Ovary (tissue), 9 donors: ENCODE results near the gene ZSWIM6. TPM values are rescaled to one million over a fixed set of nuclear protein-coding genes. Genes with fewer than 3 reads are reported as not detected.

Experiments used
- DNase-seq, 5 donors: peaks; one replicate each; pipeline ENCODE4 v3.0.0-alpha.2; 2019 to 2020
- H3K27ac ChIP-seq, 2 donors: fragments of 200-600 bp; one replicate each; pipeline versions ENCODE4 v1.5.1 to v1.8.0; 2019 to 2022
- H3K27me3 ChIP-seq: fragments of 200-600 bp; one replicate; pipeline ENCODE4 v1.8.0; 2022
- H3K36me3 ChIP-seq: fragments of 200-600 bp; sonication (generic); one replicate; pipeline ENCODE4 v1.5.1; 2019
- H3K4me1 ChIP-seq: one replicate; pipeline ENCODE4 v1.8.1; 2013; ENCODE audit warnings: mild to moderate bottlenecking, moderate library complexity; ENCODE audit not compliant: insufficient read depth
- H3K4me3 ChIP-seq: fragments of 200-600 bp; sonication (generic); one replicate; pipeline ENCODE4 v1.5.1; 2017
- H3K9me3 ChIP-seq, 2 donors: fragments of 200-600 bp in 1 of 2; sonication (generic) in 1 of 2; one replicate each; pipeline versions ENCODE4 v1.5.1 to v1.8.1; 2013 to 2019; ENCODE audit warnings: mild to moderate bottlenecking in 1 of 2, moderate library complexity in 1 of 2
- EP300 ChIP-seq: sonication (generic); formaldehyde crosslinking; IDR thresholded peaks from one replicate; pipeline ENCODE4 v1.6.1; 2017; ENCODE audit warnings: antibody characterized with exemption
- POLR2A ChIP-seq: fragments of 450-650 bp; IDR thresholded peaks from one replicate; pipeline ENCODE4 v1.6.1; 2017; ENCODE audit warnings: antibody characterized with exemption, mild to moderate bottlenecking, moderate library complexity
- WGBS, 3 donors: extraction: QIAGEN DNeasy Blood & Tissue Kit in 1 of 3; methylation state at CpG; one replicate each; pipeline versions ENCODE4 v1.1.5 to v1.1.7; 2013 to 2017; 5-methylcytosine and 5-hydroxymethylcytosine counted together
- intact Hi-C, 4 donors: fragments of 100-400 bp; cut with DNase I; formaldehyde crosslinking; loops; one replicate each; pipeline versions ENCODE4 v1.11.0 to v1.15.1; 2022 to 2023
- polyA plus RNA-seq, 2 donors: library from polyadenylated mRNA; stranded (reverse); fragments of 200-250 nt in 1 of 2; fragments of 350-450 nt in 1 of 2; fragmentation: Illumina TruSeq in 1 of 2; extraction: RNeasy Lipid Tissue Mini Kit (QIAGEN cat#74804) in 1 of 2; gene quantifications; one replicate each; pipeline ENCODE4 v1.2.3, GENCODE V29; 2013 to 2014
- total RNA-seq, 7 donors: library from RNA; depleted of rRNA in 2 of 7; stranded (reverse); fragments of >200 nt in 2 of 7; fragmentation: NEBNext Ultra II Directional in 3 of 7; extraction: Animal tissue kit (Norgen Biotek cat#: 25700) in 3 of 7; gene quantifications; one replicate each; pipeline versions ENCODE4 v1.1.0 to v1.2.4, GENCODE V29; 2016 to 2023
- TF ChIP-seq, protein P1 (sequence below), 3 donors: fragments of 450-650 bp in 2 of 3; fragments of 200-600 bp in 1 of 3; IDR thresholded peaks; one replicate each; pipeline versions ENCODE4 v1.5.1 to v1.8.0; 2016 to 2022; ENCODE audit warnings: antibody characterized with exemption in 3 of 3, mild to moderate bottlenecking in 1 of 3
- donor health status: DM: no; HTN: no; CAD: no; lungs with moderate emphysema.
- donor health status: DM: no; HTN: no; CAD: no.
- donor health status: Bipolar disorder and iron deficiency.
- donor health status: DM: yes; HTN: yes; CAD: no.
- donor health status: DM: no; HTN: no; CAD: no.
- donor health status: DM: yes; HTN: yes; CAD: no.

The ZSWIM6 gene
- total and polyA plus RNA-seq, 9 donors = 4.1 to 15.3 (median 10.6) TPM

DNA sequence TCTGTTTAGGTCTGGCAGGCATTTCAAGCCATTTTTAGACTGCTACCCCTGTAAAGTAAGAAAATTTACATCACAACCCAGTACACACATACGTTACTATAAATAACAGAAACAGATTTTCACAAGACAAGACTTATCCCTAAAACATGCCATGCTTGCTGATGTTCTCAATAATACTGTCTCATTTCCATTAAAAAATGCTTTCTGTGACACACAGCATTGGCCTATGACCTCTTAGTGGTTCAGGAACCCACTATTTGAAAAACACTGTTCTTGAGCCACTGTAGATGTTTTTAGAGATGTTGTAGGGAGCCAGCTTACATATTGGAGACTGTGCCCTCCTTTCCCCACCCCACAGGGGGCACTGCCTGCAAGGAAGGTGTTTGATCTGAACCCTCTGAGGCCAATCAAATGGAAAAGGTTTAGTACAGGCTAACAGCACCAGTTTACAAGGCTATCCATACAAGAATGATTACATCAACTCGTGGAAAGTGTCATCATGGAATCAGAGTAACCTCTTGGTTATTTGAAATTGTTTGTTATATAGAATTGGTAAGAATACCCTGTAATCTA, 30.8 kb downstream of the ZSWIM6 start:
- no peak overlapping the region for H3K4me3 ChIP-seq
- DNase-seq = no peak
- no peaks in the 10 kb centered on the region for H3K27me3 ChIP-seq
- intact Hi-C loops = no loop called here
- H3K4me1 ChIP-seq = peaks cover 4% of the 10 kb centered on the region
- TF ChIP-seq POLR2A = no peak
- TF ChIP-seq, protein P1, sequence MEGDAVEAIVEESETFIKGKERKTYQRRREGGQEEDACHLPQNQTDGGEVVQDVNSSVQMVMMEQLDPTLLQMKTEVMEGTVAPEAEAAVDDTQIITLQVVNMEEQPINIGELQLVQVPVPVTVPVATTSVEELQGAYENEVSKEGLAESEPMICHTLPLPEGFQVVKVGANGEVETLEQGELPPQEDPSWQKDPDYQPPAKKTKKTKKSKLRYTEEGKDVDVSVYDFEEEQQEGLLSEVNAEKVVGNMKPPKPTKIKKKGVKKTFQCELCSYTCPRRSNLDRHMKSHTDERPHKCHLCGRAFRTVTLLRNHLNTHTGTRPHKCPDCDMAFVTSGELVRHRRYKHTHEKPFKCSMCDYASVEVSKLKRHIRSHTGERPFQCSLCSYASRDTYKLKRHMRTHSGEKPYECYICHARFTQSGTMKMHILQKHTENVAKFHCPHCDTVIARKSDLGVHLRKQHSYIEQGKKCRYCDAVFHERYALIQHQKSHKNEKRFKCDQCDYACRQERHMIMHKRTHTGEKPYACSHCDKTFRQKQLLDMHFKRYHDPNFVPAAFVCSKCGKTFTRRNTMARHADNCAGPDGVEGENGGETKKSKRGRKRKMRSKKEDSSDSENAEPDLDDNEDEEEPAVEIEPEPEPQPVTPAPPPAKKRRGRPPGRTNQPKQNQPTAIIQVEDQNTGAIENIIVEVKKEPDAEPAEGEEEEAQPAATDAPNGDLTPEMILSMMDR (IDR thresholded peaks at IDR 0.05) = no peak
- TF ChIP-seq EP300 = no peak
- H3K27ac ChIP-seq = no peak overlapping the region
- WGBS, 3 donors = 90 to 93% (median 90%) methylated on average over 2 of the region's 2 CpGs
- no peaks in the 10 kb centered on the region for H3K9me3 ChIP-seq
- no peaks in the 10 kb centered on the region for H3K36me3 ChIP-seq

DNA sequence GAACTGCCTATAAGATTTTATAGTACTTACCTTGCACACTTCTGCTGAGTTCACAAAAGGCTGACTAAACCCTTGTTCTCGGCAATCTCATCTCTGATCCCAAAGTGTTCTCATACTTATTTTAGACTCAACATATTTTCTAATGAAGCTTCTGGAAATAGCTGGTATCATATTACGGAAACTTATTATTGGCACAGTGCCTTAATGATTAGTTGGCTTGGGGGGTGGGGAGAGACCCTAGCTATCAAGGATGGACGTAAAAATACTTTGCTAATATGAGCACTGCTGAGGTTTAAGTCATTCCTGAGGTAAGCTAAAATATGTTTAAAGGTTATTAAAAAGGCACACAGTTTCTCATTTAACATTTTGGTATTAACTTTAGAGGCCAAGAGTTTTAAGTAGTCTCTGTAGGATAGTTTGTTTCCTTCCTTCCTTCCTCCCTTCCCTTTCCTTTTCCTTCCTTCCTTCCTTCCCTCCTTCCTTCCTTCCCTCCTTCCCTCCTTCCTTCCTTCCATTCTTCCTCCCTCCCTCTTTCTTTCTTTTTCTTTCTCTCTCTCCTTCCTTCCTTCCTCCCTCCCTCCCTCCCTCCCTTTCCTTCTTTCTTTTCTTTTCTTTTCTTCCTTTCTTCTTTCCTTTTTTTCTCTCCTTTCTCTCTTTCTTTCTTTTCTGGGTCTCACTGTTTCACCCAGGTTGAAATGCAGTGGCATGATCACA, 31.5 kb downstream of the ZSWIM6 start:
- no peak for DNase-seq
- no peak overlapping the region for H3K27ac ChIP-seq
- H3K27me3 ChIP-seq = no peaks in the 10 kb centered on the region
- no peak overlapping the region for H3K4me3 ChIP-seq
- no peaks in the 10 kb centered on the region for H3K36me3 ChIP-seq
- no peaks in the 10 kb centered on the region for H3K9me3 ChIP-seq
- 70 to 83% (median 74%) methylated on average over 3 of the region's 3 CpGs for WGBS, 3 donors
- H3K4me1 ChIP-seq = peaks cover 4% of the 10 kb centered on the region
- intact Hi-C loops = no loop called here
- TF ChIP-seq POLR2A = no peak
- TF ChIP-seq, protein P1 (IDR thresholded peaks at IDR 0.05) = no peak

DNA sequence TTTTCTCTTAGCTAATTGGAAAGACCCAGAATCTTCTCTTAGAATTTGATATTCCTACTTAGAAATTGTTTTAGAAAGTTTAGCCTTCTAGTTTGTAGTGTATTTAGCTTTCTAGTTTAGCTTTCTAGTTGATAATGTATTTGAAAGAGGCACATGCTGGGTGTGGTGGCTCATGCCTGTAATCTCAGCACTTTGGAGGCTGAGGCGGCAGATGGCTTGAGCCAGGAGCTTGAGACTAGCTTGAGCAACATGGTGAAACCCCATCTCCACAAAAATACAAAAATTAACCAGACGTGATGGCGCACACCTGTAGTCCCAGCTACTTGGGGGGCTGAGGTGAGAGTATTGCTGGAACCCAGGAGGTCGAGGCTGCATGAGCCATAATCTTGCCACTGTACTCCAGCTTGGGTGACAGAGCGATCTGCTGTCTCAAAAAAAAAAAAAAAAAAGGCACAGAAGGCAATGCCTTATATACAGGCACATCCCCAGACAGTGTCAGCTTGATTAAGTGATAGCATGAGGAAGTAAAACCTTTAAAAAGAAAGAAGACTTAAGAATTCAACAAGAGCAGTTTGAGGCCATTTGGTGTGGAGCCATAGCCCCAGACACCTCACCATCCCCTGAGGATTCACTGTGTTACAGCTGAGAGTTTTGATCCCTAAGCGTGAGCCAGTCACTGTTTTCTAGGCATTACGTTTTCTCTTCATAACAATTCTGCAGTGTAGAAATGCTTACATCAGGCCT, 34.6 kb downstream of the ZSWIM6 start:
- 95 to 97% (median 96%) methylated on average over 7 of the region's 7 CpGs for WGBS, 3 donors
- intact Hi-C loops = no loop called here

DNA sequence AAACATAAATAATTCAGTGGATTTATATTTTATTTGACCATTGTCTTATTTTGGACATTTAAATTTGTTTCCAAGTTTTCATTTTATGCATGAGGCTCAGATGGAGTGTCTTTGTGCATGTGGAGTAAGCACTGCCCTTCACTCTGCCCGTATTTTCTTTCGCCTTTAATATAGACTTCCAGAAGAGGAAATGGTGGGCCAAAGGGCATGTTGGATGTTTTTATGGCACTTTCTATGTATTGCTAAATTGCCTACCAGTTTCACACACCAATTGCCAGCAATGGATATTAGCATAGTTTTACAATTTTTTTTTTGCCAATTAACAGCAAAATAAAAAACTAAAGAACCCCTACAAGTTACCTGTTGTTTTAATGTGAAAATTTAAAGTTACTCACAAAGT, 38.4 kb downstream of the ZSWIM6 start:
- Histone ChIP-seq H3K9me3 (no peaks in the 10 kb centered on the region), H3K4me1 (no peaks in the 10 kb centered on the region), H3K4me3 (no peak overlapping the region), H3K27me3 (no peaks in the 10 kb centered on the region), H3K27ac (no peak overlapping the region), H3K36me3 (no peaks in the 10 kb centered on the region)
- no peak for DNase-seq
- 85 to 93% (median 92%) methylated on average over 2 of the region's 2 CpGs for WGBS, 3 donors
- no peak for TF ChIP-seq POLR2A
- TF ChIP-seq EP300 = no peak
- TF ChIP-seq, protein P1 (IDR thresholded peaks at IDR 0.05) = no peak
- intact Hi-C loops = no loop called here

More for the DNA sequence above, 34.6 kb downstream of the ZSWIM6 start:
- no peak for DNase-seq
- H3K4me1 ChIP-seq = peaks cover 2% of the 10 kb centered on the region
- TF ChIP-seq, protein P1 (IDR thresholded peaks at IDR 0.05) = no peak
- TF ChIP-seq POLR2A (no peak), EP300 (no peak)
- no peaks in the 10 kb centered on the region for H3K36me3 ChIP-seq
- H3K27me3 ChIP-seq = no peaks in the 10 kb centered on the region
- H3K9me3 ChIP-seq = no peaks in the 10 kb centered on the region
- H3K4me3 ChIP-seq = no peak overlapping the region
- H3K27ac ChIP-seq = no peak overlapping the region
